Ishikawa (cell line): Measurements from ENCODE around the gene CROCC2.
A peak's percentile ranks its signal among the peaks of the same experiment; 100 is the strongest.

ENCODE experiments used
- CEBPB ChIP-seq: IDR thresholded peaks from 2 replicates; pipeline ENCODE4 v1.6.1; 2012
- CREB1 ChIP-seq: IDR thresholded peaks from 2 replicates; pipeline ENCODE4 v1.6.1; 2012; ENCODE audit warnings: low read depth
- EGR1 ChIP-seq: IDR thresholded peaks from 2 replicates; pipeline ENCODE4 v1.6.1; 2012
- EP300 ChIP-seq: IDR thresholded peaks from 2 replicates; pipeline ENCODE4 v1.6.1; 2012; ENCODE audit warnings: borderline replicate concordance
- FOXM1 ChIP-seq: IDR thresholded peaks from 2 replicates; pipeline ENCODE4 v1.6.1; 2012; ENCODE audit warnings: low read depth, borderline replicate concordance
- MAX ChIP-seq: IDR thresholded peaks from 2 replicates; pipeline ENCODE4 v1.6.1; 2012
- NFIC ChIP-seq: IDR thresholded peaks from 2 replicates; pipeline ENCODE4 v1.6.1; 2012
- RAD21 ChIP-seq: IDR thresholded peaks from 2 replicates; pipeline ENCODE4 v1.6.1; 2012; ENCODE audit warnings: low read depth
- TAF1 ChIP-seq: IDR thresholded peaks from 2 replicates; pipeline ENCODE4 v1.6.1; 2012; ENCODE audit warnings: low read depth, mild to moderate bottlenecking
- TCF12 ChIP-seq: IDR thresholded peaks from 2 replicates; pipeline ENCODE4 v1.6.1; 2012; ENCODE audit warnings: low read depth
- TEAD4 ChIP-seq: IDR thresholded peaks from 2 replicates; pipeline ENCODE4 v1.6.1; 2012
- YY1 ChIP-seq: IDR thresholded peaks from 2 replicates; pipeline ENCODE4 v1.6.1; 2012; ENCODE audit warnings: low read depth
- ZBTB7A ChIP-seq: IDR thresholded peaks from 2 replicates; pipeline ENCODE4 v1.6.1; 2012; ENCODE audit warnings: low read depth
- TF ChIP-seq, protein P1 (sequence below): IDR thresholded peaks from 2 replicates; pipeline ENCODE4 v1.6.1; 2012; ENCODE audit warnings: low read depth, mild to moderate bottlenecking
- TF ChIP-seq, protein P2 (sequence below): IDR thresholded peaks from 2 replicates; pipeline ENCODE4 v1.6.1; 2012

CROCC2 gene

DNA sequence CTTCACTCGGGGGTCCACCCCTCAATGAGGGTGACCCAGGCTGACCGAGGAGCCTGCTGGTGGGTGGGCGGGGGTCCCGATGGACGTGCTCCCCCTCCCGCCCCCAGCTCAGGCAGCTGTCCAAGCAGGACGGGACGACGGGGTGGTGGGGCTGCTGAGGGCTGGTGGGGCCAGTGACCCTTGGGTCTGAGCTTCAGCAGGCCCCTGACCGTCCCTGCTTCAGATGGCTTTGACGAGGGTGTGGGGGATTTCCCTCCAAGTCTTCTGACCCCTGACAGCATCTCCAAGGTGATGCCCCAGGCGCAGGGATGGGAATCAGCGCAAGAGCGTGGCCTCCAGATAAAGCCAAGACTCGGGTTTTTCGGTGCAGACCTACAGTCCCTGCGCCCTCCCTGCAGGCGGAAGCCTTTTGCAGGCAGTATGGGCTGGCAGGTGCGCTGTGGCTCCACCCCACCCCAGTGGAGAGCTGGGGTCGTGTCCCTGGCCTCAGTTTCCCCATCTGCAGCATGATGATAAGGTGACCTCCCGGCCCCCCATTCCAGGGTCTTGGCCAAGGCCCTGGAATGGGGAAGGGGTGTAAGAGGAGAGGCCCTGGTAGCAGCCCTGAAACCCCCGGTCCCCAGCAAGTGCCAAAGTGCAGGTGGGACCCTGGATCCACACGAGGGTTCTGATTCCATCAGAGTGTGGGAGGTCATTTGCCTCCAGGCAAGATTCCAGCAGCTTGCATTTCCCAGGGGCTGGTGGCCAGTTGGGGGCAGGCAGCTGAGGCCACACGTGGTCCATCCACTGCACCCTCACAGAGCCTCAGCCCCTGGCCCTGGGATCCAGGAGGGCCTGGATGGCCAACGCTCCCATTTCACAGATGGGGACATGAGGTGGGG, 8.7 kb downstream of the CROCC2 start:
- TF ChIP-seq FOXM1 (no peak), CREB1 (no peak), EP300 (no peak), TAF1 (no peak), ZBTB7A (no peak), TEAD4 (no peak), MAX (no peak)
- TF ChIP-seq, protein P1, sequence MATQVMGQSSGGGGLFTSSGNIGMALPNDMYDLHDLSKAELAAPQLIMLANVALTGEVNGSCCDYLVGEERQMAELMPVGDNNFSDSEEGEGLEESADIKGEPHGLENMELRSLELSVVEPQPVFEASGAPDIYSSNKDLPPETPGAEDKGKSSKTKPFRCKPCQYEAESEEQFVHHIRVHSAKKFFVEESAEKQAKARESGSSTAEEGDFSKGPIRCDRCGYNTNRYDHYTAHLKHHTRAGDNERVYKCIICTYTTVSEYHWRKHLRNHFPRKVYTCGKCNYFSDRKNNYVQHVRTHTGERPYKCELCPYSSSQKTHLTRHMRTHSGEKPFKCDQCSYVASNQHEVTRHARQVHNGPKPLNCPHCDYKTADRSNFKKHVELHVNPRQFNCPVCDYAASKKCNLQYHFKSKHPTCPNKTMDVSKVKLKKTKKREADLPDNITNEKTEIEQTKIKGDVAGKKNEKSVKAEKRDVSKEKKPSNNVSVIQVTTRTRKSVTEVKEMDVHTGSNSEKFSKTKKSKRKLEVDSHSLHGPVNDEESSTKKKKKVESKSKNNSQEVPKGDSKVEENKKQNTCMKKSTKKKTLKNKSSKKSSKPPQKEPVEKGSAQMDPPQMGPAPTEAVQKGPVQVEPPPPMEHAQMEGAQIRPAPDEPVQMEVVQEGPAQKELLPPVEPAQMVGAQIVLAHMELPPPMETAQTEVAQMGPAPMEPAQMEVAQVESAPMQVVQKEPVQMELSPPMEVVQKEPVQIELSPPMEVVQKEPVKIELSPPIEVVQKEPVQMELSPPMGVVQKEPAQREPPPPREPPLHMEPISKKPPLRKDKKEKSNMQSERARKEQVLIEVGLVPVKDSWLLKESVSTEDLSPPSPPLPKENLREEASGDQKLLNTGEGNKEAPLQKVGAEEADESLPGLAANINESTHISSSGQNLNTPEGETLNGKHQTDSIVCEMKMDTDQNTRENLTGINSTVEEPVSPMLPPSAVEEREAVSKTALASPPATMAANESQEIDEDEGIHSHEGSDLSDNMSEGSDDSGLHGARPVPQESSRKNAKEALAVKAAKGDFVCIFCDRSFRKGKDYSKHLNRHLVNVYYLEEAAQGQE: no peak
- TF ChIP-seq, protein P2, sequence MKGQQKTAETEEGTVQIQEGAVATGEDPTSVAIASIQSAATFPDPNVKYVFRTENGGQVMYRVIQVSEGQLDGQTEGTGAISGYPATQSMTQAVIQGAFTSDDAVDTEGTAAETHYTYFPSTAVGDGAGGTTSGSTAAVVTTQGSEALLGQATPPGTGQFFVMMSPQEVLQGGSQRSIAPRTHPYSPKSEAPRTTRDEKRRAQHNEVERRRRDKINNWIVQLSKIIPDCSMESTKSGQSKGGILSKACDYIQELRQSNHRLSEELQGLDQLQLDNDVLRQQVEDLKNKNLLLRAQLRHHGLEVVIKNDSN: no peak

DNA sequence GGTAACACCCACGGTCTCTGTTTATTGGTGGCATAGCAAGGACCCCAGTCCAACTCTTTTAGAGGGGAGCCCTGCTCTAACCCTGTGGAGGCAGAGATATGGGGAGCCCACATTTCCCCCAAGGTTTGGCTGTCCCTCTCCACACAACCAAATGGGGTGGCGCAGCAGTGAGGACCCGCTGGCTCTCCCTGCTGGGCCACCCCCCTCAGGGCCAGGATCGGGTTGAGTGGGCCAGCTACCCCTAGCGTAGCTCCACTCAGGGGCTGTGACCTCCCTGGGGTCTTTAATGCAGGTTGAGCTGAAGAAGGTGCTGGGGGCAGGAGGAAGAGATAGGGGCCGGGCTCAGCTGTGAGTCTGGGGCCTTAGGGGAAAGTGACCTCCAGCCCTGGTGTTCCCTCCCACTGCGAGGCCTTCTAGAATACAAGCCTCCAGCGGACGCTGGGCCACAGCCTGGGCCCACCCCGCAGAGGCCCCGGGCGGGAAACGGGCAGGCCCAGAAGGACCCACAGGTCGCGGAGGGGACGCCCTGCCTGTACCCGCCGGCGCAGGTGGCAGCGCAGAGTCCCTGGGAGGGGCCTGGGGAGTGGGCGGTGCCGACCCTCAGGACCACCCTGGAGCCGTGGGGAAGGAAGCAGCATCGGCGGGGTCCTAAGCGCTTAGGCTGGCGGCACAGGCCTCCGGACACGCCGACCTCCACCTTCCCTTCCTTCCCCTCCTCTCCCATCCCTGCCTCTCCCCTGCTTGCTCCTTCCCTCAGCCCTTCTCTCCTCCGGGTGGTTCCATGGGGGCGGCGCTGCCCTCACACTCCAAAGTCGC, 9.6 kb downstream of the CROCC2 start:
- TF ChIP-seq, protein P2: no peak
- TF ChIP-seq, protein P1: no peak
- TF ChIP-seq NFIC: no peak
- TF ChIP-seq EGR1: no peak
- TF ChIP-seq ZBTB7A: no peak; the same call in none of the 2 replicates
- no peak for TF ChIP-seq CEBPB
- no peak for TF ChIP-seq TEAD4
- no peak for TF ChIP-seq TAF1
- no peak for TF ChIP-seq MAX
- no peak for TF ChIP-seq CREB1
- TF ChIP-seq TCF12: no peak
- TF ChIP-seq EP300: no peak
- TF ChIP-seq RAD21: no peak
- no peak for TF ChIP-seq YY1
- no peak for TF ChIP-seq FOXM1

DNA sequence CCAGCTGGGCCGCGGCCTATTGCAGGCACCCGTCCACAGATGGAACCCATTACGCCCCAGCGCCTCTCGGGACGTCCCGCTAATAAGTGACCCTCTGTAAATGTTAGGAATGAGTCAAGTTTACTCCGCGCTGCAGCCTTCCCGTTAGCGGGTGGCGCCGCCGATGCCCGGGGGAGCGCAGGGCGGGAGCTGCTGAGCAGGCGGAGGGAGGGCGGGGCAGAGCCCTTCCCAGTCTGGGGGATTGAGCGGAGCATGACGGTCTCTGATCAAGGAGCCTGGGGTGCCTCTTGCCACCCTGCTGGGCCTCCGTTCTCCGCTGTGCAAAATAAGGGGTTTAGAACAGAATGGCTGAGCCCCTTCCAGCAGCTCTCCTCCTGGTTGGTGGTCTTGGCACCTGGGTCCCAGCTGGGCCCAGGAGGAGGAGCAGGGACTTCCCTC, 10.5 kb downstream of the CROCC2 start:
- TF ChIP-seq ZBTB7A: peak; percentile 73; the same call in 1 of the 2 replicates
- TF ChIP-seq MAX: peak; percentile 22
- TF ChIP-seq NFIC: peak; percentile 91
- no peak for TF ChIP-seq TAF1
- TF ChIP-seq, protein P1: no peak
- TF ChIP-seq, protein P2: no peak
- TF ChIP-seq TEAD4: peak; percentile 33; the same call in 1 of the 2 replicates
- peak; percentile 96 for TF ChIP-seq EP300
- peak; percentile 84 for TF ChIP-seq FOXM1
- no peak for TF ChIP-seq CEBPB
- 0 out of 2 replicates have a peak, but pooled peaks have one; percentile 17 for TF ChIP-seq YY1
- TF ChIP-seq CREB1: no peak
- 0 out of 2 replicates have a peak, but pooled peaks have one; percentile 20 for TF ChIP-seq RAD21
- TF ChIP-seq TCF12: peak; percentile 98
- no peak for TF ChIP-seq EGR1
